OCI-LY3 (cell line): ENCODE results near the gene PPIC.
A peak's percentile ranks its signal among the peaks of the same experiment; 100 is the strongest.

Source experiments
- H2AFZ ChIP-seq: fragments of 200-600, 300-600 bp; shearing (Covaris generic); 2 replicates; pipeline ENCODE4 v1.6.0; 2014; ENCODE audit warnings: antibody characterized with exemption, low read depth, low read length
- H3K27ac ChIP-seq: fragments of 200-600, 300-600 bp; sonication (generic); 2 replicates; pipeline ENCODE4 v1.5.1; 2014; ENCODE audit warnings: mild to moderate bottlenecking, low read length, moderate library complexity, mixed read lengths
- H3K27me3 ChIP-seq: fragments of 200-600, 300-600 bp; sonication (generic); 2 replicates; pipeline ENCODE4 v1.6.1; 2014; ENCODE audit warnings: low read depth, low read length, mixed read lengths
- H3K36me3 ChIP-seq: fragments of 200-600, 300-600 bp; sonication (generic); replicated peaks from 2 replicates; pipeline ENCODE3; 2014; ENCODE audit warnings: low read depth, low read length, mixed read lengths
- H3K4me1 ChIP-seq: fragments of 300-600, 200-600 bp; sonication (generic); 2 replicates; pipeline ENCODE4 v1.6.1; 2014; ENCODE audit warnings: low read length, mixed read lengths
- H3K4me2 ChIP-seq: fragments of 200-600, 300-600 bp; sonication (generic); 2 replicates; pipeline ENCODE4 v1.6.1; 2014; ENCODE audit warnings: low read length, mixed read lengths
- H3K4me3 ChIP-seq: fragments of 300-600, 200-600 bp; sonication (generic); 2 replicates; pipeline ENCODE4 v1.5.1; 2014; ENCODE audit warnings: antibody characterized with exemption, mild to moderate bottlenecking, low read length, moderate library complexity
- H3K79me2 ChIP-seq: fragments of 300-600, 200-600 bp; shearing (Covaris generic); 2 replicates; pipeline ENCODE4 v1.6.1; 2014; ENCODE audit warnings: mild to moderate bottlenecking, low read length, mixed read lengths
- H3K9ac ChIP-seq: fragments of 300-600, 200-600 bp; shearing (Covaris generic); 2 replicates; pipeline ENCODE4 v1.6.0; 2014; ENCODE audit warnings: mild to moderate bottlenecking, low read length, moderate library complexity
- H3K9me3 ChIP-seq: fragments of 200-600, 300-600 bp; shearing (Covaris generic); 2 replicates; pipeline ENCODE4 v1.6.1; 2014; ENCODE audit warnings: low read length, mixed read lengths; ENCODE audit not compliant: insufficient read depth
- H4K20me1 ChIP-seq: fragments of 200-600, 300-600 bp; sonication (generic); 2 replicates; pipeline ENCODE4 v1.6.1; 2016; ENCODE audit warnings: low read length, mixed read lengths; ENCODE audit not compliant: insufficient read depth
- CTCF ChIP-seq: fragments of 200-600, 300-600 bp; sonication (generic); IDR thresholded peaks from 2 replicates; pipeline ENCODE4 v1.5.1; 2014; ENCODE audit warnings: antibody characterized with exemption, low read length, low read depth
- EZH2phosphoT487 ChIP-seq: fragments of 200-600 bp; shearing (Covaris generic); IDR thresholded peaks from 2 replicates; pipeline ENCODE4 v1.6.1; 2018; ENCODE audit warnings: antibody characterized with exemption, mixed run types, low read depth

The PPIC gene

DNA sequence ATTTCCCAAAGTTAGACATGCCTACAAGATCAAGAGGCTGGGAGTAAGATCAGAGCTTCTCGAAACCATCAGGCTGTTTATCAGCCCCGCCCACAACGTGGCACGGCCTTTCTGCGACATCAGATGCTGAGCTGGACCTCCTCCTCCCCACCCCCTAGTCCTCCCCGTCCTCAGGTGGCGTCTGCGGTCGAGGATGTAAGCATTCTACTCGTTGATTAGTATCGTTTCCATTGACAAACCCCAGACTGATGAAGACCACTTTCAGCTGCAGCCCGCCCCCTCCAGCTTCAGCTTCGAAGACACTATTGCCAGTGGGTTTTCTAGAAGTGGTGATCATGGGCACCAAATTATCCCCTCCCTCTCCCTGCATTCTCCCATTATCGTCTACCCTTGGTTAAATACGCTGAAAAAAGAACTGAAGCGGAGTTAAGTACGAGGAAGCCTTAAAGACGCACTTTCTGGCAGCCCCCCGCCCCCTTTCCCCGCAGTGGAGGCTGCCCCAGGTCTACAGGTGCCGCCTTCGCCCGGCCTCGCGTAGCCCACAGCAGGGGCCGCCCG is 1.1 kb downstream of the PPIC start:
- no peaks in the 10 kb centered on the region for H3K36me3 ChIP-seq
- no peaks in the 10 kb centered on the region for H3K27me3 ChIP-seq
- no peaks in the 10 kb centered on the region for H4K20me1 ChIP-seq
- H2AFZ ChIP-seq: peak overlapping the region; percentile 83
- peak overlapping the region; percentile 99 for H3K4me2 ChIP-seq
- H3K4me1 ChIP-seq: peaks cover 11% of the 10 kb centered on the region
- peak overlapping the region; percentile 97 for H3K4me3 ChIP-seq
- no peaks in the 10 kb centered on the region for H3K79me2 ChIP-seq
- H3K9me3 ChIP-seq: no peaks in the 10 kb centered on the region
- TF ChIP-seq EZH2phosphoT487 (no peak), CTCF (peak; percentile 11; the same call in 1 of the 2 replicates)
- H3K27ac ChIP-seq: no peak overlapping the region
- H3K9ac ChIP-seq: peak overlapping the region; percentile 69

- H4K20me1 ChIP-seq: no peaks in the 10 kb centered on the region
- TF ChIP-seq CTCF (no peak), EZH2phosphoT487 (no peak)
- no peaks in the 10 kb centered on the region for H3K79me2 ChIP-seq
- H3K4me2 ChIP-seq: no peak overlapping the region
- H3K27me3 ChIP-seq: no peaks in the 10 kb centered on the region
- no peaks in the 10 kb centered on the region for H3K9me3 ChIP-seq
- H2AFZ ChIP-seq: no peak overlapping the region
- peaks cover 11% of the 10 kb centered on the region for H3K4me1 ChIP-seq
- no peaks in the 10 kb centered on the region for H3K36me3 ChIP-seq
- H3K9ac ChIP-seq: no peak overlapping the region
- H3K27ac ChIP-seq: no peak overlapping the region
- no peak overlapping the region for H3K4me3 ChIP-seq
Measured at GRCh38 chr5:123033157-123033671, 3.3 kb downstream of the PPIC start.

GRCh38 chr5:123028222-123028621 is 8.3 kb downstream of the PPIC start:
- H3K79me2 ChIP-seq: no peaks in the 10 kb centered on the region
- H3K9ac ChIP-seq: no peak overlapping the region
- no peak overlapping the region for H2AFZ ChIP-seq
- H3K27ac ChIP-seq: no peak overlapping the region
- no peaks in the 10 kb centered on the region for H3K9me3 ChIP-seq
- H3K4me3 ChIP-seq: no peak overlapping the region
- no peak for TF ChIP-seq EZH2phosphoT487
- TF ChIP-seq CTCF: no peak
- H3K36me3 ChIP-seq: no peaks in the 10 kb centered on the region
- H3K4me2 ChIP-seq: no peak overlapping the region
- H3K27me3 ChIP-seq: no peaks in the 10 kb centered on the region
- H4K20me1 ChIP-seq: no peaks in the 10 kb centered on the region
- H3K4me1 ChIP-seq: no peaks in the 10 kb centered on the region

DNA sequence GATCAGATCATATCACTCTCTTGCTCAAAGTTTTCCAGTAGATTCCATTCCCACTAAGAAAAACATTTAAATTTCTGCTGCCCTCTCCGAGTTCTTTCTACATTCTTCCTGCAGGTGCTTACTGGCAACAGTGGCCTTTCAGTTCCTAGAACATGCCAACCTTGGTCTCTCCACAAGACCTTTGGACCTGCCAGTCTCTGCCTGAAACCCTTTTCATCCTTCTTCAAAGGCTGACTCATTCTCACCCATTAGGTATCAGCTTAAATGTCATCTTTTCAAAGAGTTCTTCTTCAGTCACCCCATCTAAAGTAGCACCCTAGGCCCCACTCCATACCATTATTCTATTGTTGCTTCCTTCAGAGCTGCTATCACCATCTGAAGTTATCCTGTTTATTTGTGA is 21.8 kb downstream of the PPIC start:
- no peaks in the 10 kb centered on the region for H3K27me3 ChIP-seq
- no peaks in the 10 kb centered on the region for H4K20me1 ChIP-seq
- H3K9ac ChIP-seq: no peak overlapping the region
- H2AFZ ChIP-seq: no peak overlapping the region
- TF ChIP-seq CTCF: no peak
- TF ChIP-seq EZH2phosphoT487: no peak
- H3K27ac ChIP-seq: no peak overlapping the region
- H3K4me1 ChIP-seq: peaks cover 11% of the 10 kb centered on the region
- H3K4me2 ChIP-seq: no peak overlapping the region
- H3K9me3 ChIP-seq: no peaks in the 10 kb centered on the region
- no peaks in the 10 kb centered on the region for H3K79me2 ChIP-seq
- H3K36me3 ChIP-seq: peaks cover 8% of the 10 kb centered on the region
- no peak overlapping the region for H3K4me3 ChIP-seq
